HEK293T (cell line): ENCODE data around the gene BEST4.
A peak's percentile ranks its signal among the peaks of the same experiment; 100 is the strongest.
"Not testable (repeated sequence)": the region's sequence is repeated elsewhere in the genome, so short reads cannot be mapped to it uniquely, and the experiment has no call there.

ENCODE experiments used
- CTCF ChIA-PET: fragments of 350-600 bp; formaldehyde crosslinking; extraction: SDS; loops from one replicate; lab custom pipeline; 2021; ENCODE audit warnings: antibody characterized with exemption, inconsistent platforms; lab: Yijun Ruan, JAX
- POLR2A ChIA-PET: fragments of 350-600 bp; formaldehyde crosslinking; extraction: SDS; loops from one replicate; lab custom pipeline; 2020; ENCODE audit warnings: antibody characterized with exemption, inconsistent platforms; lab: Yijun Ruan, JAX
- DNase-seq: peaks from one replicate; pipeline ENCODE4 v3.0.0; 2012; ENCODE audit warnings: mixed read lengths; ENCODE audit errors: extremely low spot score
- ARNT ChIP-seq: fragments of 450-650 bp; IDR thresholded peaks from 2 replicates; pipeline ENCODE4 v1.6.1; 2017; ENCODE audit warnings: mild to moderate bottlenecking
- BHLHE40 ChIP-seq: fragments of 450-650 bp; IDR thresholded peaks from 2 replicates; pipeline ENCODE4 v1.6.1; 2016; ENCODE audit warnings: mild to moderate bottlenecking, moderate library complexity, borderline replicate concordance
- CTBP1 ChIP-seq: fragments of 450-650 bp; IDR thresholded peaks from 2 replicates; pipeline ENCODE4 v1.6.1; 2016; ENCODE audit warnings: borderline replicate concordance
- ELF4 ChIP-seq: fragments of 450-650 bp; IDR thresholded peaks from 2 replicates; pipeline ENCODE4 v1.6.1; 2017; ENCODE audit warnings: antibody characterized with exemption
- FOXA1 ChIP-seq: fragments of 450-650 bp; IDR thresholded peaks from 2 replicates; pipeline ENCODE4 v1.6.1; 2016; ENCODE audit warnings: mild to moderate bottlenecking
- FOXK2 ChIP-seq: fragments of 450-650 bp; IDR thresholded peaks from 2 replicates; pipeline ENCODE4 v1.6.1; 2016; ENCODE audit warnings: mild to moderate bottlenecking
- FOXM1 ChIP-seq: fragments of 450-650 bp; IDR thresholded peaks from 2 replicates; pipeline ENCODE4 v1.6.1; 2017; ENCODE audit warnings: mild to moderate bottlenecking, borderline replicate concordance
- HDGF ChIP-seq: fragments of 450-650 bp; IDR thresholded peaks from 2 replicates; pipeline ENCODE4 v1.6.1; 2017; ENCODE audit warnings: antibody characterized with exemption, borderline replicate concordance
- L3MBTL2 ChIP-seq: fragments of 450-650 bp; conservative IDR thresholded peaks from 2 replicates; pipeline ENCODE4 v1.6.1; 2016; ENCODE audit warnings: mild to moderate bottlenecking
- LEF1 ChIP-seq: fragments of 450-650 bp; IDR thresholded peaks from 2 replicates; pipeline ENCODE4 v1.6.1; 2017; ENCODE audit warnings: mild to moderate bottlenecking, borderline replicate concordance
- NFRKB ChIP-seq: fragments of 450-650 bp; IDR thresholded peaks from 2 replicates; pipeline ENCODE4 v1.6.1; 2016; ENCODE audit warnings: mild to moderate bottlenecking, moderate library complexity
- SP1 ChIP-seq: fragments of 450-650 bp; IDR thresholded peaks from 2 replicates; pipeline ENCODE4 v1.6.1; 2017
- SUZ12 ChIP-seq: fragments of 450-650 bp; IDR thresholded peaks from 2 replicates; pipeline ENCODE4 v1.6.1; 2016; ENCODE audit warnings: mild to moderate bottlenecking
- TARDBP ChIP-seq: fragments of 450-650 bp; IDR thresholded peaks from 2 replicates; pipeline ENCODE4 v1.6.1; 2016
- ZNF384 ChIP-seq: fragments of 450-650 bp; IDR thresholded peaks from 2 replicates; pipeline ENCODE4 v1.6.1; 2016
- TF ChIP-seq, protein P1 (sequence below): fragments of 450-650 bp; IDR thresholded peaks from 2 replicates; pipeline ENCODE4 v1.6.1; 2016

The BEST4 gene

DNA sequence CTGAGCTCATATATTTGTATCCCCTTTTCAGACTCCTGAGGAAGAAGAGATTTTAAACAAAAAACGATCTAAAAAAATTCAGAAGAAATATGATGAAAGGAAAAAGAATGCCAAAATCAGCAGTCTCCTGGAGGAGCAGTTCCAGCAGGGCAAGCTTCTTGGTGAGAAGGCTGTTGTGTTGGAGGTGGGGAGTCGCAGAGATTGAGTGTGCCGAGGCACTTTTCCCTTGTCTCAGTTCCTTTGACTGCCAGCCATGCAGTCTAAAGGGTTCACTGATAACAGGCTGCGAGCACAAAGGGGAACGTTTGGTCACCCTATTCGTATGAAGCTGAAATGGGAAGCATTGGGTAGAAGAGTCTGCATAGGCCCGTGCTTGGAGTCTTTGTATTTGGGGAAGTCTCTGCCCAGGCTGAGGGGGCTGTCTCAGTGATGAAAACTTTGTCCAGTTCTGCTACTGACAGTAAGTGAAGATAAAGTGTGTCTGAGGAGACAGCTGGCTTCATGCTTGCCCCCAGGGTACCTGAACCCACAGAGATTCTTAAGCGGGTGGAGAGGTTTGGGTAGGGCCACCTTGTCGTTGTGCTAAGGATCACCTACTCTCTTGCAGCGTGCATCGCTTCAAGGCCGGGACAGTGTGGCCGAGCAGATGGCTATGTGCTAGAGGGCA is 9.9 kb downstream of the BEST4 start:
- TF ChIP-seq ARNT (no peak), SUZ12 (no peak), ELF4 (no peak), HDGF (no peak), FOXA1 (no peak), FOXM1 (no peak), LEF1 (no peak), CTBP1 (no peak), SP1 (no peak), FOXK2 (no peak), TARDBP (no peak), L3MBTL2 (no peak), ZNF384 (no peak)
- TF ChIP-seq, protein P1, sequence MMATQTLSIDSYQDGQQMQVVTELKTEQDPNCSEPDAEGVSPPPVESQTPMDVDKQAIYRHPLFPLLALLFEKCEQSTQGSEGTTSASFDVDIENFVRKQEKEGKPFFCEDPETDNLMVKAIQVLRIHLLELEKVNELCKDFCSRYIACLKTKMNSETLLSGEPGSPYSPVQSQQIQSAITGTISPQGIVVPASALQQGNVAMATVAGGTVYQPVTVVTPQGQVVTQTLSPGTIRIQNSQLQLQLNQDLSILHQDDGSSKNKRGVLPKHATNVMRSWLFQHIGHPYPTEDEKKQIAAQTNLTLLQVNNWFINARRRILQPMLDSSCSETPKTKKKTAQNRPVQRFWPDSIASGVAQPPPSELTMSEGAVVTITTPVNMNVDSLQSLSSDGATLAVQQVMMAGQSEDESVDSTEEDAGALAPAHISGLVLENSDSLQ = no peak
- DNase-seq = no peak
- CTCF ChIA-PET = interaction anchor here (0.6 kb wide), 1 partner anchor 9 kb away, joined by 3 read pairs; no protein-coding TSS in a partner anchor
- POLR2A ChIA-PET = interaction anchor here (1.0 to 1.6 kb wide), 7 partner anchors 7 to 56 kb away, joined by 3 to 4 read pairs (median 4); no protein-coding TSS in a partner anchor

DNA sequence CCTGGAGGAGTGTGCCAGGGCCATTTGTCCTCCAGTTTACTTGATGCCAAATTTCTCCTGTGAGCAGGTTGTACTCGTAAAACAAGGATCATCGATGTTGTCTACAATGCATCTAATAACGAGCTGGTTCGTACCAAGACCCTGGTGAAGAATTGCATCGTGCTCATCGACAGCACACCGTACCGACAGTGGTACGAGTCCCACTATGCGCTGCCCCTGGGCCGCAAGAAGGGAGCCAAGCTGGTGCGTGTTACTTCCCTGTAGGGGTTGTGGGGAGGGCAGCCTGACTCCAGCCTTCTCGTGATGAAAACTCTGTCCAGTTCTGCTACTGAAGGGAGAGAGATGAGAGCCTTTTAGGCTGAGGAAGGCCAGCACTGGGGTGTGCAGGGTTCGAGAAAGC is 10.4 kb downstream of the BEST4 start:
- ChIA-PET CTCF (interaction anchor here (0.6 kb wide), 1 partner anchor 9 kb away, joined by 3 read pairs; no protein-coding TSS in a partner anchor), POLR2A (interaction anchor here (1.0 to 1.6 kb wide), 7 partner anchors 8 to 56 kb away, joined by 3 to 4 read pairs (median 4); no protein-coding TSS in a partner anchor)
- TF ChIP-seq FOXM1 = no peak
- TF ChIP-seq HDGF = no peak
- no peak for TF ChIP-seq SP1

DNA sequence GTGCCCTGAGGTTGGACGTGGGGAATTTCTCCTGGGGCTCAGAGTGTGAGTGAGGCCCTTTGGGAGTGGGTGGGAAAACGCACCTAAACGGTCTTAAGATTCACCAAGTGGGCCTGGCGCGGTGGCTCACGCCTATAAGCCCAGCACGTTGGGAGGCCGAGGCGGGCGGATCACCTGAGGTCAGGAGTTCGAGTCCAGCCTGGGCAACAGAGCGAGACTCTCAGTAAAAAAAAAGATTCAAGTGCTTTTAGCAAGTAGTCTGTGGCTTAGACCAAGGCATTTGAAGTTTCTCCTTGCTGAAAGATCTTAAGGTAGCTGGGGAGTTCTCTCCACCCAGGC is 11.3 kb downstream of the BEST4 start:
- CTCF ChIA-PET = no interaction called here
- POLR2A ChIA-PET = interaction anchor here (0.8 to 3.1 kb wide), 12 partner anchors 9 to 235 kb away, joined by 3 to 52 read pairs (median 19); partner anchors contain the start of genes BEST4, BTBD19, DYNLT4 and HECTD3
- TF ChIP-seq BHLHE40 (no peak), ELF4 (no peak), LEF1 (no peak), NFRKB (no peak), TARDBP (no peak), CTBP1 (no peak)
- no peak for DNase-seq

More for the DNA sequence above, 10.4 kb downstream of the BEST4 start:
- no peak for DNase-seq

- CTCF ChIA-PET = interaction anchor here (0.6 kb wide), 1 partner anchor 35 kb away, joined by 3 read pairs; no protein-coding TSS in a partner anchor
These were observed 11.8 kb downstream of the BEST4 start for GRCh38 chr1:44775930-44776729.

GRCh38 chr1:44775078-44775929 is 12.7 kb downstream of the BEST4 start, which contains the start of gene RPS8:
Gene RPS8, plus strand, starts transcription at chr1:44775540. Its CDS starts 57 bp downstream, at chr1:44775597.
- peak; percentile 82 for TF ChIP-seq ELF4
- peak; percentile 89 for TF ChIP-seq L3MBTL2
- TF ChIP-seq BHLHE40 = no peak
- TF ChIP-seq HDGF = no peak
- no peak for TF ChIP-seq FOXA1
- peak; percentile 71 for TF ChIP-seq NFRKB
- peak; percentile 69 for TF ChIP-seq FOXM1
- TF ChIP-seq, protein P1 = no peak
- TF ChIP-seq CTBP1 = no peak; the same call in 1 of the 2 replicates
- no peak for TF ChIP-seq SP1
- no peak for TF ChIP-seq FOXK2
- ChIA-PET CTCF (interaction anchor here (0.6 kb wide), 1 partner anchor 34 kb away, joined by 3 read pairs; no protein-coding TSS in a partner anchor), POLR2A (interaction anchor here (0.5 to 3.1 kb wide), 50 partner anchors 9 to 724 kb away, joined by 3 to 52 read pairs (median 6); partner anchors contain the start of genes BEST4, BTBD19, CCDC163 and DYNLT4)
- DNase-seq = peak; percentile 84

More at GRCh38 chr1:44775930-44776729, 11.8 kb downstream of the BEST4 start:
- TF ChIP-seq ZNF384 (no peak), BHLHE40 (no peak), FOXK2 (no peak), SP1 (no peak), L3MBTL2 (no peak), ELF4 (no peak), FOXM1 (no peak), FOXA1 (no peak), NFRKB (no peak), LEF1 (no peak; the same call in 1 of the 2 replicates), HDGF (no peak)
- POLR2A ChIA-PET = interaction anchor here (0.6 to 3.1 kb wide), 40 partner anchors 9 to 564 kb away, joined by 3 to 52 read pairs (median 7); partner anchors contain the start of genes BEST4, BTBD19, DYNLT4 and HECTD3
- no peak for DNase-seq

DNA sequence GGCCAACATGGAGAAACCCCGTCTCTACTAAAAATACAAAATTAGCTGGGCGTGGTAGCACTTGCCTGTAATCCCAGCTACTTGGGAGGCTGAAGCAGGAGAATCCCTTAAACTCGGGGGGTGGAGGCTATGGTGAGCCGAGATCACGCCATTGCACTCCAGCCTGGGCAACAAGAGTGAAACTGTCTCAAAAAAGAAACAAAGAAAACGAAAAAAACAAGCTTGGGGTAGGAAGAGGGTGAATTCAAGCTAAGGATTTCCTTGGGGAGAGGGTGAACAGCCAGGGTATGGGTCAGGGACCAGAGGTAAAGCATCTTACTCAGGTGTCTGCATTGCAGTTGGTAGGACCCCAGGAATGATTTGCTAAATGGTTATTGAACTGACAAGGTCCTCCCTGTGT is 21.5 kb downstream of the BEST4 start:
- POLR2A ChIA-PET = interaction anchor here (1.4 to 2.2 kb wide), 3 partner anchors 8 to 11 kb away, joined by 4 to 21 read pairs (median 4); partner anchors contain the start of gene RPS8
- CTCF ChIA-PET, DNase-seq: not testable (repeated sequence)
